HCT116 (cell line): ENCODE results near the gene WDR89. TPM values are rescaled to one million over a fixed set of nuclear protein-coding genes. Genes with fewer than 3 reads are reported as not detected.

Source experiments
- ATAC-seq: fragments of 200-7000 bp; cut with Tn5 transposase; 2 replicates; pipeline ENCODE4 v1.9.1; 2020; ENCODE audit warnings: mild to moderate bottlenecking, moderate library complexity
- BruUV-seq: library from RNA; stranded (reverse); fragments of 400-500 nt; replicated peaks from 2 replicates; lab custom pipeline; 2021; lab: Mats Ljungman, UMichigan
- CTCF ChIA-PET: fragments of 300-600 bp; sonication (Branson Sonifier 250); formaldehyde crosslinking; loops from one replicate; lab custom pipeline; 2021; ENCODE audit warnings: antibody characterized with exemption; lab: Charles Lee
- POLR2A ChIA-PET: fragments of 300-600, 350-600 bp; sonication (Branson Sonifier 250); formaldehyde crosslinking; loops from one replicate; lab custom pipeline; 2021; ENCODE audit warnings: antibody characterized with exemption; lab: Charles Lee
- RAD21 ChIA-PET, 2 experiments: fragments of 300-600 bp; sonication (Branson Sonifier 250); formaldehyde crosslinking; loops; one replicate each; lab custom pipeline; 2023; ENCODE audit warnings: low total read pairs in 2 of 2; ENCODE audit not compliant: uncharacterized antibody in 2 of 2, unreplicated experiment in 2 of 2, low non-redundant PET in 1 of 2; lab: Charles Lee
- DNase-seq: peaks from one replicate; pipeline ENCODE4 v3.0.0-alpha.2; 2010; ENCODE audit warnings: low read depth, low spot score
- H2AFZ ChIP-seq: fragments of 200-600 bp; shearing (Covaris generic), sonication (generic); 2 replicates; pipeline ENCODE4 v1.6.1; 2017; ENCODE audit warnings: low read depth, mixed run types, mixed read lengths, antibody characterized with exemption, low read length; ENCODE audit not compliant: poor library complexity, severe bottlenecking
- H3K27ac ChIP-seq: 2 replicates; pipeline ENCODE4 v1.5.1; 2012; ENCODE audit warnings: low read depth, low read length
- H3K27me3 ChIP-seq: fragments of 200-600 bp; sonication (generic); 2 replicates; pipeline ENCODE4 v1.6.1; 2016; ENCODE audit warnings: mixed run types, low read length, mixed read lengths; ENCODE audit not compliant: insufficient read depth
- H3K36me3 ChIP-seq, 2 experiments: fragments of 200-500 bp in 1 of 2; fragments of 200-600 bp in 1 of 2; sonication (Bioruptor generic) in 1 of 2; sonication (generic) in 1 of 2; 2 replicates each; pipeline versions ENCODE4 v1.5.1 to v1.6.1; 2014 to 2016; ENCODE audit warnings: low read length in 2 of 2, inconsistent platforms in 1 of 2, mixed read lengths in 1 of 2, mixed run types in 1 of 2; ENCODE audit not compliant: insufficient read depth in 2 of 2, control insufficient read depth in 1 of 2
- H3K4me1 ChIP-seq, 2 experiments: fragments of 200-600 bp in 1 of 2; sonication (generic) in 1 of 2; 2 replicates each; pipeline versions ENCODE4 v1.5.1 to v1.6.1; 2012 to 2017; ENCODE audit warnings: low read length in 2 of 2, inconsistent platforms in 1 of 2, mild to moderate bottlenecking in 1 of 2, mixed read lengths in 1 of 2, mixed run types in 1 of 2, moderate library complexity in 1 of 2; ENCODE audit not compliant: insufficient read depth in 2 of 2, control insufficient read depth in 1 of 2
- H3K4me2 ChIP-seq: fragments of 200-600 bp; sonication (generic); 2 replicates; pipeline ENCODE4 v1.6.1; 2017; ENCODE audit warnings: mixed run types, low read length, mixed read lengths
- H3K4me3 ChIP-seq, 2 experiments: fragments of 200-600 bp in 1 of 2; sonication (generic) in 1 of 2; replicated peaks in 1 of 2; 2 replicates each; pipeline ENCODE4 v1.5.1; 2011 to 2016; ENCODE audit warnings: low read length in 2 of 2, control low read depth in 1 of 2, low read depth in 1 of 2, mild to moderate bottlenecking in 1 of 2, mixed read lengths in 1 of 2, mixed run types in 1 of 2
- H3K79me2 ChIP-seq: fragments of 200-600 bp; sonication (generic); 2 replicates; pipeline ENCODE4 v1.6.1; 2017; ENCODE audit warnings: mild to moderate bottlenecking, mixed run types, low read length, moderate library complexity, mixed read lengths; ENCODE audit not compliant: insufficient read depth
- H3K9ac ChIP-seq: fragments of 200-600 bp; sonication (generic); 2 replicates; pipeline ENCODE4 v1.6.1; 2016; ENCODE audit warnings: low read length, mixed read lengths
- H3K9me2 ChIP-seq: fragments of 200-600 bp; sonication (generic), shearing (Covaris generic); 2 replicates; pipeline ENCODE4 v1.6.1; 2017; ENCODE audit warnings: mixed run types, mild to moderate bottlenecking, moderate library complexity; ENCODE audit not compliant: insufficient read depth
- H3K9me3 ChIP-seq, 2 experiments: fragments of 200-500 bp in 1 of 2; fragments of 200-600 bp in 1 of 2; sonication (Bioruptor generic) in 1 of 2; sonication (generic) in 1 of 2; 2 replicates each; pipeline ENCODE4 v1.6.1; 2014 to 2017; ENCODE audit warnings: low read length in 2 of 2, mixed read lengths in 2 of 2, inconsistent platforms in 1 of 2, low read depth in 1 of 2, mild to moderate bottlenecking in 1 of 2, mixed run types in 1 of 2, moderate library complexity in 1 of 2; ENCODE audit not compliant: control insufficient read depth in 1 of 2, insufficient read depth in 1 of 2
- H4K20me1 ChIP-seq: fragments of 200-600 bp; sonication (generic), shearing (Covaris generic); 2 replicates; pipeline ENCODE4 v1.6.1; 2017; ENCODE audit warnings: mixed run types, mild to moderate bottlenecking, moderate library complexity; ENCODE audit not compliant: insufficient read depth
- ATF3 ChIP-seq: IDR thresholded peaks from 2 replicates; pipeline ENCODE4 v1.6.1; 2012
- CBX3 ChIP-seq: IDR thresholded peaks from 2 replicates; pipeline ENCODE4 v1.6.1; 2012; ENCODE audit warnings: low read depth
- CEBPB ChIP-seq: IDR thresholded peaks from 2 replicates; pipeline ENCODE4 v1.6.1; 2012; ENCODE audit warnings: low read depth
- EGR1 ChIP-seq: IDR thresholded peaks from 2 replicates; pipeline ENCODE4 v1.6.1; 2012; ENCODE audit warnings: low read depth
- ELF1 ChIP-seq: IDR thresholded peaks from 2 replicates; pipeline ENCODE4 v1.6.1; 2012; ENCODE audit warnings: low read depth, borderline replicate concordance
- EZH2phosphoT487 ChIP-seq: fragments of 200-600 bp; IDR thresholded peaks from 2 replicates; pipeline ENCODE4 v1.6.1; 2018; ENCODE audit warnings: antibody characterized with exemption, borderline replicate concordance
- FOSL1 ChIP-seq: IDR thresholded peaks from 2 replicates; pipeline ENCODE4 v1.6.1; 2012; ENCODE audit warnings: low read depth
- JUND ChIP-seq: IDR thresholded peaks from 2 replicates; pipeline ENCODE4 v1.6.1; 2012
- MAX ChIP-seq: IDR thresholded peaks from 2 replicates; pipeline ENCODE4 v1.6.1; 2012
- POLR2A ChIP-seq: IDR thresholded peaks from 2 replicates; pipeline ENCODE4 v1.7.0; 2011; ENCODE audit warnings: borderline replicate concordance; ENCODE audit not compliant: insufficient read depth, insufficient read length; ENCODE audit errors: extremely low read depth
- POLR2AphosphoS5 ChIP-seq: IDR thresholded peaks from 2 replicates; pipeline ENCODE4 v1.6.1; 2011; ENCODE audit warnings: mild to moderate bottlenecking, low read depth, low read length, moderate library complexity
- RAD21 ChIP-seq: IDR thresholded peaks from 2 replicates; pipeline ENCODE4 v1.6.1; 2012; ENCODE audit warnings: low read depth, mild to moderate bottlenecking
- SIN3A ChIP-seq: IDR thresholded peaks from 2 replicates; pipeline ENCODE4 v1.6.1; 2012; ENCODE audit warnings: low read depth
- ZBTB33 ChIP-seq: IDR thresholded peaks from 2 replicates; pipeline ENCODE4 v1.6.1; 2011; ENCODE audit warnings: mild to moderate bottlenecking, low read length, moderate library complexity; ENCODE audit not compliant: insufficient replicate concordance; ENCODE audit errors: extremely low read depth
- ZFX ChIP-seq: fragments of 450-650 bp; IDR thresholded peaks from 2 replicates; pipeline ENCODE4 v1.6.1; 2017
- intact Hi-C: fragments of 100-400 bp; cut with micrococcal nuclease; formaldehyde crosslinking; loops from 2 replicates; pipeline ENCODE4 v1.10.0; 2022
- total RNA-seq: library from RNA; stranded (reverse); gene quantifications from one replicate; pipeline ENCODE4 v1.2.1, GENCODE V29; 2021; ENCODE audit not compliant: unreplicated experiment

Gene WDR89
- total RNA-seq, 1 experiment from 2014 or later, result 22.8 TPM

- POLR2A ChIA-PET, result no interaction called here
- intact Hi-C loops, result no loop called here
- Histone ChIP-seq H3K4me2 (no peak overlapping the region), H3K4me1 (no peaks in the 10 kb centered on the region), H4K20me1 (0 out of 2 replicates have a peak, but pooled peaks cover 3% of the 10 kb centered on the region), H3K36me3 (peaks cover 0 to 6% of the 10 kb centered on the region in 2 experiments; a peak in 1 of 4 replicates), H3K9me3 (no peaks in the 10 kb centered on the region), H3K79me2 (peaks cover 81% of the 10 kb centered on the region), H3K27ac (no peak overlapping the region), H3K4me3 (no peak overlapping the region), H3K27me3 (no peaks in the 10 kb centered on the region), H3K9ac (no peak overlapping the region), H2AFZ (no peak overlapping the region), H3K9me2 (no peaks in the 10 kb centered on the region)
- RAD21 ChIA-PET, result no interaction called here
- TF ChIP-seq CBX3 (no peak), JUND (no peak), SIN3A (no peak), CEBPB (no peak), ZBTB33 (no peak), ATF3 (no peak), ELF1 (no peak), POLR2A (no peak)
- CTCF ChIA-PET, result interaction anchor here (0.7 kb wide), 1 partner anchor 154 kb away, joined by 4 read pairs; no protein-coding TSS in a partner anchor
- DNase-seq (no peak), ATAC-seq (no peak)
- BruUV-seq, result no TSS peak
Observed at GRCh38 chr14:63616015-63616414, 25.7 kb downstream of the WDR89 start.

GRCh38 chr14:63614679-63615363 is 26.9 kb downstream of the WDR89 start:
- H3K36me3 ChIP-seq, result peaks cover 0 to 6% of the 10 kb centered on the region in 2 experiments; a peak in 1 of 4 replicates
- ChIA-PET CTCF (no interaction called here), POLR2A (no interaction called here), RAD21 (no interaction called here)
- H2AFZ ChIP-seq, result no peak overlapping the region
- no peak overlapping the region for H3K9ac ChIP-seq
- DNase-seq (no peak), ATAC-seq (no peak)
- 0 out of 2 replicates have a peak, but pooled peaks cover 3% of the 10 kb centered on the region for H4K20me1 ChIP-seq
- no peaks in the 10 kb centered on the region for H3K27me3 ChIP-seq
- no peaks in the 10 kb centered on the region for H3K9me2 ChIP-seq
- intact Hi-C loops, result no loop called here
- no peak overlapping the region for H3K4me2 ChIP-seq
- H3K4me1 ChIP-seq, result no peaks in the 10 kb centered on the region
- H3K79me2 ChIP-seq, result peaks cover 86% of the 10 kb centered on the region
- no peaks in the 10 kb centered on the region for H3K9me3 ChIP-seq
- no peak overlapping the region for H3K27ac ChIP-seq
- H3K4me3 ChIP-seq, result no peak overlapping the region
- BruUV-seq, result no TSS peak
- no peak for TF ChIP-seq FOSL1
- TF ChIP-seq EGR1, result no peak
- TF ChIP-seq SIN3A, result no peak
- no peak for TF ChIP-seq MAX
- TF ChIP-seq ATF3, result no peak
- TF ChIP-seq EZH2phosphoT487, result no peak
- TF ChIP-seq ZBTB33, result no peak
- no peak for TF ChIP-seq RAD21
- no peak for TF ChIP-seq CEBPB
- TF ChIP-seq CBX3, result no peak
- TF ChIP-seq POLR2AphosphoS5, result no peak
- no peak for TF ChIP-seq ZFX
